HG03565 (cell line): ENCODE results near the gene PRKACA.

Source experiments
- ATAC-seq: cut with Tn5 transposase; IDR thresholded peaks from one replicate; pipeline ENCODE4 v1.9.1; 2021; ENCODE audit warnings: mild to moderate bottlenecking, moderate library complexity; ENCODE audit not compliant: unreplicated experiment

PRKACA gene

GRCh38 chr19:14096272-14096992 lies 21.1 kb downstream of the PRKACA start:
- ATAC-seq = no peak

- ATAC-seq = no peak
Measured at GRCh38 chr19:14094854-14095253, 22.7 kb downstream of the PRKACA start.

GRCh38 chr19:14093117-14093823 lies 24.3 kb downstream of the PRKACA start:
- ATAC-seq = no peak

GRCh38 chr19:14091813-14092462 lies 25.6 kb downstream of the PRKACA start:
- ATAC-seq = peak; percentile 8

GRCh38 chr19:14091081-14091812 lies 26.3 kb downstream of the PRKACA start:
- peak; percentile 46 for ATAC-seq

- peak; percentile 16 for ATAC-seq
Measured at GRCh38 chr19:14090509-14091080, 27.0 kb downstream of the PRKACA start, which contains the start of gene SAMD1. Gene SAMD1 (minus strand): TSS chr19:14090751.

GRCh38 chr19:14089662-14090508 lies 27.7 kb downstream of the PRKACA start:
- no peak for ATAC-seq

- no peak for ATAC-seq
Measured at GRCh38 chr19:14089412-14089661, 28.2 kb downstream of the PRKACA start.

- ATAC-seq = no peak
Measured at GRCh38 chr19:14088634-14089411, 28.7 kb downstream of the PRKACA start.

GRCh38 chr19:14086098-14086497 lies 31.5 kb downstream of the PRKACA start:
- no peak for ATAC-seq

GRCh38 chr19:14085309-14085995 lies 32.1 kb downstream of the PRKACA start, which contains the start of gene C19orf67:
Gene C19orf67 (minus strand): TSS chr19:14085783. CDS start chr19:14085627, 156 bp downstream.
- ATAC-seq = no peak

- ATAC-seq = no peak
Measured at GRCh38 chr19:14082675-14082960, 34.9 kb downstream of the PRKACA start.

- ATAC-seq = no peak
Measured at GRCh38 chr19:14081797-14082674, 35.5 kb downstream of the PRKACA start.

GRCh38 chr19:14080887-14081796 lies 36.4 kb downstream of the PRKACA start:
- peak; percentile 86 for ATAC-seq

- ATAC-seq = no peak
Measured at GRCh38 chr19:14078411-14078810, 39.2 kb downstream of the PRKACA start.

GRCh38 chr19:14073925-14074838 lies 43.4 kb downstream of the PRKACA start:
- ATAC-seq = no peak
